Panc1 (cell line): ENCODE data around the gene NCAM2. TPM values are rescaled to one million over a fixed set of nuclear protein-coding genes. Genes with fewer than 3 reads are reported as not detected.

Source experiments
- ATAC-seq: fragments of 200-7000 bp; cut with Tn5 transposase; 2 replicates; pipeline ENCODE4 v1.9.1; 2020; ENCODE audit warnings: mild to moderate bottlenecking, moderate library complexity
- BruUV-seq: library from RNA; stranded (reverse); fragments of 400-500 nt; replicated peaks from 2 replicates; lab custom pipeline; 2021; lab: Mats Ljungman, UMichigan
- CTCF ChIA-PET: fragments of 300-600 bp; sonication (Branson Sonifier 250); formaldehyde crosslinking; loops from one replicate; lab custom pipeline; 2022; ENCODE audit warnings: antibody characterized with exemption; lab: Charles Lee
- POLR2A ChIA-PET: fragments of 300-600 bp; sonication (Branson Sonifier 250); formaldehyde crosslinking; loops from one replicate; lab custom pipeline; 2022; ENCODE audit warnings: antibody characterized with exemption; lab: Charles Lee
- DNase-seq: peaks from one replicate; pipeline ENCODE4 v3.0.0-alpha.2; 2010; ENCODE audit warnings: low read depth, low spot score
- H3K27ac ChIP-seq: 2 replicates; pipeline ENCODE4 v1.5.1; 2011; ENCODE audit warnings: mild to moderate bottlenecking, low read length, inconsistent platforms
- H3K27me3 ChIP-seq: fragments of 200-500 bp; sonication (Bioruptor generic); 2 replicates; pipeline ENCODE4 v1.6.0; 2014; ENCODE audit warnings: low read length, inconsistent platforms; ENCODE audit not compliant: control insufficient read depth, insufficient read depth
- H3K36me3 ChIP-seq: fragments of 200-500 bp; sonication (Bioruptor generic); 2 replicates; pipeline ENCODE4 v1.5.1; 2014; ENCODE audit warnings: inconsistent platforms, mild to moderate bottlenecking, low read length, moderate library complexity; ENCODE audit not compliant: control insufficient read depth, insufficient read depth
- H3K4me1 ChIP-seq: 2 replicates; pipeline ENCODE4 v1.5.1; 2011; ENCODE audit warnings: inconsistent platforms, mild to moderate bottlenecking, low read length, moderate library complexity; ENCODE audit not compliant: control insufficient read depth, insufficient read depth
- H3K4me3 ChIP-seq, 2 experiments: 2 replicates each; pipeline ENCODE4 v1.5.1; 2011 to 2012; ENCODE audit warnings: low read depth in 2 of 2, low read length in 2 of 2, mild to moderate bottlenecking in 2 of 2, inconsistent platforms in 1 of 2, moderate library complexity in 1 of 2
- H3K9me3 ChIP-seq: fragments of 200-500 bp; sonication (Bioruptor generic); 2 replicates; pipeline ENCODE4 v1.5.1; 2014; ENCODE audit warnings: low read depth, mild to moderate bottlenecking, inconsistent platforms, low read length, moderate library complexity; ENCODE audit not compliant: control insufficient read depth, insufficient read depth
- CTCF ChIP-seq: fragments of 450-650 bp; IDR thresholded peaks from 2 replicates; pipeline ENCODE4 v1.5.1; 2017; ENCODE audit warnings: mild to moderate bottlenecking
- POLR2AphosphoS5 ChIP-seq: IDR thresholded peaks from 2 replicates; pipeline ENCODE4 v1.6.1; 2012; ENCODE audit warnings: mild to moderate bottlenecking, low read depth, low read length, moderate library complexity
- REST ChIP-seq, 2 experiments: IDR thresholded peaks; 2 replicates each; pipeline ENCODE4 v1.6.1; 2011 to 2012; ENCODE audit warnings: low read depth in 2 of 2, control low read depth in 1 of 2, low read length in 1 of 2, mild to moderate bottlenecking in 1 of 2, moderate library complexity in 1 of 2; ENCODE audit not compliant: insufficient read depth in 1 of 2
- SIN3A ChIP-seq: IDR thresholded peaks from 2 replicates; pipeline ENCODE4 v1.6.1; 2012; ENCODE audit warnings: low read depth, mild to moderate bottlenecking, low read length, moderate library complexity, borderline replicate concordance; ENCODE audit not compliant: insufficient read depth
- TCF7L2 ChIP-seq: IDR thresholded peaks from 2 replicates; pipeline ENCODE4 v1.6.1; 2011; ENCODE audit warnings: mild to moderate bottlenecking, low read depth, low read length, inconsistent platforms
- in situ Hi-C: cut with HindIII; loops from 2 replicates; pipeline ENCODE4 v1.10.0; 2016; ENCODE audit warnings: low sequenced_read_pairs, low pct_unique_long_range_greater_than_20kb
- intact Hi-C: fragments of 100-400 bp; cut with micrococcal nuclease; formaldehyde crosslinking; loops from one replicate; pipeline ENCODE4 v1.10.0; 2022; ENCODE audit not compliant: unreplicated experiment
- total RNA-seq: library from RNA; stranded (reverse); gene quantifications from one replicate; pipeline ENCODE4 v1.2.1, GENCODE V29; 2021; ENCODE audit not compliant: unreplicated experiment

The NCAM2 gene
- total RNA-seq, 1 experiment from 2014 or later: 2.2 TPM

- no peak for DNase-seq
- Histone ChIP-seq H3K4me1 (no peaks in the 10 kb centered on the region), H3K4me3 (no peak overlapping the region), H3K36me3 (no peaks in the 10 kb centered on the region), H3K27me3 (no peaks in the 10 kb centered on the region), H3K27ac (no peak overlapping the region), H3K9me3 (no peaks in the 10 kb centered on the region)
- ChIA-PET CTCF (no interaction called here), POLR2A (no interaction called here)
- intact Hi-C loops: no loop called here
- no peak for TF ChIP-seq CTCF
- no peak for TF ChIP-seq TCF7L2
- no peak for TF ChIP-seq SIN3A
- no peak for TF ChIP-seq POLR2AphosphoS5
- no peak for TF ChIP-seq REST (IDR thresholded peaks at IDR 0.05; ENCODE audit: insufficient read depth in 1 of 2, low read depth in 2 of 2, low read length in 1 of 2)
- in situ Hi-C loops: no loop called here
- ATAC-seq: no peak
- BruUV-seq: no TSS peak
Measured at GRCh38 chr21:21210552-21210951, 212.3 kb downstream of the NCAM2 start.

- ATAC-seq (no peak), DNase-seq (no peak)
- POLR2A ChIA-PET: no interaction called here
- Histone ChIP-seq H3K27ac (no peak overlapping the region), H3K4me1 (no peaks in the 10 kb centered on the region), H3K36me3 (no peaks in the 10 kb centered on the region), H3K27me3 (no peaks in the 10 kb centered on the region), H3K9me3 (no peaks in the 10 kb centered on the region), H3K4me3 (no peak overlapping the region)
- TF ChIP-seq CTCF (no peak), SIN3A (no peak), POLR2AphosphoS5 (no peak), TCF7L2 (no peak), REST (IDR thresholded peaks at IDR 0.05; ENCODE audit: insufficient read depth in 1 of 2, low read depth in 2 of 2, low read length in 1 of 2) (no peak)
- intact Hi-C loops: no loop called here
- in situ Hi-C loops: no loop called here
- CTCF ChIA-PET: no interaction called here
- BruUV-seq: no TSS peak
Measured at GRCh38 chr21:21213297-21213696, 215.1 kb downstream of the NCAM2 start.
